ENCODE data around the gene ANKLE1.

The ANKLE1 gene, protein sequence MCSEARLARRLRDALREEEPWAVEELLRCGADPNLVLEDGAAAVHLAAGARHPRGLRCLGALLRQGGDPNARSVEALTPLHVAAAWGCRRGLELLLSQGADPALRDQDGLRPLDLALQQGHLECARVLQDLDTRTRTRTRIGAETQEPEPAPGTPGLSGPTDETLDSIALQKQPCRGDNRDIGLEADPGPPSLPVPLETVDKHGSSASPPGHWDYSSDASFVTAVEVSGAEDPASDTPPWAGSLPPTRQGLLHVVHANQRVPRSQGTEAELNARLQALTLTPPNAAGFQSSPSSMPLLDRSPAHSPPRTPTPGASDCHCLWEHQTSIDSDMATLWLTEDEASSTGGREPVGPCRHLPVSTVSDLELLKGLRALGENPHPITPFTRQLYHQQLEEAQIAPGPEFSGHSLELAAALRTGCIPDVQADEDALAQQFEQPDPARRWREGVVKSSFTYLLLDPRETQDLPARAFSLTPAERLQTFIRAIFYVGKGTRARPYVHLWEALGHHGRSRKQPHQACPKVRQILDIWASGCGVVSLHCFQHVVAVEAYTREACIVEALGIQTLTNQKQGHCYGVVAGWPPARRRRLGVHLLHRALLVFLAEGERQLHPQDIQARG

DNA sequence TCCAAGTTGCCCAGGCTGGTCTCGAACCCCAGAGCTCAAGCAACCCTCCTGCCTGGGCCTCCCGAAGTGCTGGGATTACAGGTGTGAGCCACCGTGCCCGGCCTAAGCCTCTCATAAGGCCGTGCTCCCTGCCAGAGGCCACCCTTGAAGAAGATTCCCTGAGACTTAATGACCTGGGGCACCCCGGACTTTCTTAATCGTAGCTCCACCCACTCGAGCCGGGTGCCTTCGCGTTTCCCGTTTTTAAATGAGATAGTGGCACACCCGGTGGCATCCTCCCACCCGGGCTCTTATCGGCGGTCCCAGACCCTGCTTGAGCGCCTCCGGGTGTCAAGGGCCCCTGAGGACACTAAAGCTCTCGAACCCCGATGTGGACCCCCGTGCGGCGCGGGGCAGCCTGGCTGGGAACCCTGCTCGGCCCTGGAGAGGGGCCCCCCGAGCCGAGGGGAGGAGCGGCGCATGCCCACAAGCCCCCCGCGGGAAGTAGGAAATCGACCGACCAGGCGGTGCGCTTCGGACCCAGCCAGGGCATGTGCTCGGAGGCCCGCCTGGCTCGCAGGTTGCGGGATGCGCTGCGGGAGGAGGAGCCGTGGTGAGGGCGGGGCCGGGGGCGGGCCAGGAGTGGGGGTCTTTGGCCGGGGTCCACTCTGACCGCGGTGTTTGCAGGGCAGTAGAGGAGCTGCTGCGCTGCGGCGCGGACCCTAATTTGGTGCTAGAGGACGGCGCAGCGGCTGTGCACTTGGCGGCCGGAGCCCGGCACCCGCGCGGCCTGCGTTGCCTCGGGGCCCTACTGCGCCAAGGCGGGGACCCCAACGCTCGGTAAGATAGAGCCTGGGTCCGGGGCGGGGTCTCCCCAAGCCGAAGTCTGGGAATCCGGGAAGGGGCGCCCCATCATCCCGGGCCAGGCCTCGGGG, at the start of gene ANKLE1:
ANKLE1 (plus strand) TSS at position 511 of the 914 bp plus-strand sequence; CDS start at position 531, 20 bp downstream.
- no peak for FAIRE-seq

DNA sequence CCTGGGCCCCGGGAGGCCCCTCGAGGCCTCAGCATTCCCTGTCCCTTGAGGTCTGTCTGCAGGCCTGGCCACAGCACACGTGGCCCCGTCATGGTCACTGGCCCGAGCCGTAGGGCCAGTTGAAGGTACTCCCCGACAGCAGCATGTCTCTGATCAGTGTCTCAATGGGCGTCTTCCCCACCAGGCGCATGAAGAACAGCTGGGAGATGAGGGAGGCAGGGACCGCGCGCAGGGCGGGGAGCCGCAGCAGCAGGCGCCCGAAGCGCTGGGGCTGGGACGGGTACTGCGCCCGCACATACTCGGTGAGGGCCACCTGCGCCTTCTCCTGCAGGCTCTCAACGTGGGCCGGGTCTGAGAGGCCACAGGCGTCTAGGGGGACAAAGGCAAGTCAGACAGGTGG, 49.4 kb upstream of the ANKLE1 start:
- no peak for FAIRE-seq

DNA sequence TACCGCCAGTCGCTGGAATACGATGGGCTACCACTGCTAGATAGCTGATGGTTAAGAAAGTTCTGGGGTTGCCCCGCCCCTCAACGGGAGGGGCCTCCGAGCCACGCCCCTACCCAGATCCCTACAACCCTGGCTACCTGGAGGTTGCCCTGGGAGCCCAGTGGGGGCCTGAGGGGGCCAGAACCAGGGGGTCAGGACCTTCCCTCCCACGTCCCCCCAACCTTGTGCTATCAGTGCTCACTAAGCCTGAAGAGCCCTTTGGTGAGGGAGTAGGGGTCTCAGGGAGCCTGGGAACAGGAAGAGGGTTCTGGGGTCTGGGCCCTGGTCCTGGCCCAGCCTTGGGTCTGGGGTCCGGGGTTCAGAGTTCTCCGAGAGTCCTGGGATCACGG, 46.8 kb upstream of the ANKLE1 start:
- FAIRE-seq: no peak

DNA sequence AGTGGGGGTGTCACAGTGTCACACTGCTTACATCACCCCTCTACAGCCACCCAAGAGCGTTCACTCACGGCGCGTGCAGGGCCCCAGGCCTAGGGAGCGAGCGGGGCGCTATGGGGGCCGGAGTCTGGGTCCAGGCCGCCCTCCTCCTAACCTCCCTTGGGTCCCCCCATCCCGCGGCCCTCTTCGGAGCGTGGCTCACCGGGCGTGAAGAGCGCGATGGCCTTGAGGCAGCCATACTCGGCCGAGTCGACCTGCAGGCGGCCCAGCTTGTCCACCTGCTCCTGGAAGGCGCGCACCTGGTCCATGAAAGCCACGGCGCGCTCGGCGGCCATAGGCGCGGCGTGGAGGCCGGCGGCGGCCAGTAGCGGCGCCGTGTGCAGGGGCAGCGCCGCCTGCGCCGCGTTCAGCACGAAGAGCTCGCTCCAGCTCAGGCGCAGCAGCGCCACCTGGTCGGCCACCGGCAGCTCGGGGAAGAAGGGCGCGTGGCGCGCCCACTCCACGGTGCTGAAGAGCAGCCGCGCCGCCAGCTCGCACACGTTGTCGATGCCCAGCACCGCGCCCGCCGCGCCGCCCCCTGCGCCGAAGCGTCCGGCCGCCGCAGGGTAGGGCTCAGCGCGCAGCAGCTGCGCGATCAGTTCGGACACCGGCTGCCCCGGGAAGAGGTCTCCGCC, 46.3 kb upstream of the ANKLE1 start:
- no peak for FAIRE-seq

DNA sequence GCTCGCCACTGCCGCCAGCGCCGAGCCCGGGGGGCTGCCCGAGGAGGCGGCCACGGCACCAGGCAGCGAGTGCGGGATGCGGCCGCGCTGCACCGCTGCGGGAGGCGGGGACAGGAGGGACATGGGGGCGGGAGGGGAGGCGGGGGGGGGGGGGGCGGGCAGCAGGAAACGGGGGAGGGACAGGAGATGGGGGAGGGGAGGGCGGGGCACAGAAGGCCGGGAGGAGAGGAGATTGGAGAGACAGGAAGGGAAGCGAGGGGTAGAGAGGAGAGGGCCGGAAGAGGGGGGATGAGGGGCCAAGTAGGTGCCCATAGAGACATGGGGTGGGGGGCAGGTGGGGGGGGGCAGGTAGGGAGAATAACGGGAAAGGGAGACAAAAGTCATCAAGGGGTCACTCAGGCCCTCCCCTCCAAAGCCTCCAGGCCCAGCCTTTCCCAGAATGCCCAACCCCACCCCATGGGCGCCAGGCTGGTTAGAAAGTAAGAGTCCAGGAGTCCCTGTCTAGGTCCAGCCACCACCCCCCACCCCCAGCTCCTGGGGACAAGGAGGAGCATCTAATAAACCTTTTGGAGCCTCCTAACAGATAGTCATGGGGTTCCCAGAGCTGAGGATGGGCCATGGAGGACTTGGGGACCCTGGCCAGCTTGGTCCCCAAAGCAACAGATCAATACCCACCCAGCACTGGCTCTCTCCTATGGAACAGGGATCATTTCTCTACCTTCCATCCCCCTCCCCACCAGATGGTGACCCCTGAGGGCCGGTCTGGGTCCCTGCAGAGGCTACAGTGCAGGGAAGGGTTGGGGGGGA, 45.5 kb upstream of the ANKLE1 start:
- FAIRE-seq: no peak

DNA sequence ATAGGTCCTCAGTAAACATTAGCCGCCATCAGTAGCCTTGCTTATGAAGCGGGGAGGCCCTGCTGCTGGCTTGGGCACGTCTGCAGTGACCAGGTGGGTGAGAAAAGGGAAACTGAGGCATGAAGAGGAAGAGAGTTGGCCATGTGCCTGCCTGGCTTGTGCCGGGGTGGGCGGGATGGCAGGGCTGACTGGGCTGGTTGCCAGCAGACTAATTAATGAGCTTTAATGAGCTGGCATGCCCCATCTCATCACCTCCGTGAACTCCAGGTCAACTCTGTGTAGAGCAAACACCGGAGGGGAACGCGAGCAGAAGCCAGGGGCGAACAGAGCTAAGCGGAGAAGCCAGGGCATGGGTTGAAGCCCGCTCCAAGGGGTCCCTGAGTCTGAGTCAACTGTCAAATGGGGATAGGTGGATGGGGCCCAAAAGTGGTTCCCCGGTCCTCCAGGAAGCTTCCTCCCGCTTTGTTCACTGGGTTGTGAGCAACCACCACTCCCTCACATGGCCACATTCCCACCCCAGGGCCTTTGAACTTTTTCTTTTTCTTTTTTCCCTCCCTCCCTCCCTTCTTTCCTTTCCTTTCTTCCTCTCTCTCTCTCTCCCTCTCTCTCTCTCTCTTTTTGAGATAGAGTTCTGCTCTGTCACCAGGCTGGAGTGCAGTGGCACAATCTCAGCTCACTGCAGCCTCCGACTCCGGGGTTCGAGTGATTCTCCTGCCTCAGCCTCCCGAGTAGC, 44.7 kb upstream of the ANKLE1 start:
- no peak for FAIRE-seq

DNA sequence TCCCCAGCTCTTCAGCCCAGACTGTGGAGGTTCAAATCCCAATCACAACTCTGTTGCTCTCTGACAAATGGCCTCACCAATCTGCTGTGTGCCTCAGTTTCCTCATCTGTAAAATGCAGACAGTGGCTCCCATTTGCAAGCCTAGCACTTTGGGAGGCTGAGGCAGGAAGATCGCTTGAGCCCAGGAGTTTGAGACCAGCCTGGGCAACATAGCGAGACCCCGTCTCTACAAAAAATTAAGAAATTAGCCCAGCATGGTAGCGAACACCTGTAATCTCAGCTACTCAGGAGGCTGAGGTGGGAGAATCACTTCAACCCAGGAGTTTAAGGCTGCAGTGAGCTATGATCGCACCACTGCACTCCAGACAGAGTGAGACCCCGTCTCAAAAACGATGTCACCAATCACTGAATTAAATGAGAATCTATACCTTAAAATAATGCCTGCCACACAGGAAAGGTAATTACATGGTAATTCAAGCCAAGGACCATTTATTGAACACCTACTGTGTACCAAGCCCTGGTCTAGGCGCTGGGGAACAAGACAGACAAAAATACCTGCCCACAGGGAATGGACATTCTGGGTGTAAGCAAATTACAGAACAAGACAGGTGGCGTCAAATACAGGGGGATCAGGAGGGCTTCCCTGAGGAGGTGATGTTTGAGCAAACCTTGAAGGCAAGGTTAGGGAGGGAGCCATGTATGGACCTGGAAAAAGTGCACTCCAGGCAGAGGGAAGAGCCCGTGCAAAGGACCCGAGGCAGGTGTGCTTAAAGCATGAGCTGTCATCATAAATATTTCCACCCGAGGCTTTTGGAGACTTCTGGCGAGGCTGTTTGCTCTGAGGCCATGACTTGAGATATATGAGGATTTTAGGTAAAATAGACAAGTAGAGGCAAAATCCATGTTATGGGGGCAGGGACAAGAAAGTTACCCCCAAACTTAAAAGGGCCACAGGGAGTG, 43.7 kb upstream of the ANKLE1 start:
- no peak for FAIRE-seq

DNA sequence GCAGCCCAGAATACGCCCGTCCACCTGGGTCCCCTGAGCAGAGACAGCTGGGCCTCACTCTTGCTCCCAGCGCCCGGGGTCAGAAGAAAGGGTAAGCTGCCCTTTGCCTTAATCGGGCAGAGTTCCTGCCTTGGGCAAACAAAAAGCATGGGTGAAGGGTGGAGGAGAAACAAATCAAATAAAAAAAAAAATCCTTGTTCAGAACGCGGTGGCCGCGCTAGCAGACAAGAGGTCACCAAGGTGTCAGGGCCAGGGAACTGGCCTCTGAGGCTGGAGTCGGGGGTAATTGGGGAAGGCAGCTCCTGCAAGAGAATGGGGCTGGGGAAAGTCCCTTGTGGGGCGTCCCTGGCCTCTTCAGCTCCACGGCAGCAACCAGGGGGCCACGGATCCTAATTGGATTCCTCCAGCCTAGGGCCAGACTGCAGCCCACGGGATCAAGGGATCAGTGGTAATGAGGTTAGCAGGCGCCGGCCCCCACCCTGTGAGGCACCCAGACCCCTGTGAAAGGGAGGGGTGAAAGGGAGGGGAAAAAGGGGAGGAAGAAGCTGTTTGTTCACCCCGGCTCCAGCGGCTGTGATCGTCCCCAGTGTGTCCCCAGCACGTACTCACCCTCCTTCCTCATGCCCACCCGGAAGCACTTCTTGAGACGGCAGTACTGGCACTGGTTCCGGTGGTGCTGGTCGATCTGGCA, 41.5 kb upstream of the ANKLE1 start:
- no peak for FAIRE-seq

DNA sequence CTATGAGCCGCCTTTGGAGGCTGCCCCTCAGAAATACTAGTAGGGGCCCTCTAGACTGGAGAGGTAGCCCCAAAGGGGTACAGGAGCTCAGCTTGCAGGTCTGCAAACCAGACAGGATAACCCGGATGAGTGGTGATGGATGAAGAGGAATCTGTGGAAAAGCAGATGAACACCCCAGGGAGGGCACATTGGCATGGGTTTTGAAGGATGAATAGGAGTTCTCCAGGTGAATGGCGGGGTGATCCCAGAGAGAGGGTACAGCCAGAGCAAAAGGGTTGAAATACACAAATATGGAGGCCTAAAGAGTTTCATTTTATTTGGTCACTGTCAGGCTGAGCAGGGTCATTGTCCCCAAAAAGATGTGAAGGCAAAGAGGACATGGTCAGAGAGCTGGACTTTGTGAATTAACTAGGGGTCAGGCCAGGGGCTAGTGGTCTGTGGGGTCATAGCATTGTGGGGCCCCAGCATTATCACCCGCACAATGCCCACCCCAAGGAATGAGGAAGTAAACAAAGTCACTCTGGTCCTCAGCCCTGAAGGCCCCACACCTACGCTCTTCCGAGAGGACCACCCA, 40.8 kb upstream of the ANKLE1 start:
- no peak for FAIRE-seq

DNA sequence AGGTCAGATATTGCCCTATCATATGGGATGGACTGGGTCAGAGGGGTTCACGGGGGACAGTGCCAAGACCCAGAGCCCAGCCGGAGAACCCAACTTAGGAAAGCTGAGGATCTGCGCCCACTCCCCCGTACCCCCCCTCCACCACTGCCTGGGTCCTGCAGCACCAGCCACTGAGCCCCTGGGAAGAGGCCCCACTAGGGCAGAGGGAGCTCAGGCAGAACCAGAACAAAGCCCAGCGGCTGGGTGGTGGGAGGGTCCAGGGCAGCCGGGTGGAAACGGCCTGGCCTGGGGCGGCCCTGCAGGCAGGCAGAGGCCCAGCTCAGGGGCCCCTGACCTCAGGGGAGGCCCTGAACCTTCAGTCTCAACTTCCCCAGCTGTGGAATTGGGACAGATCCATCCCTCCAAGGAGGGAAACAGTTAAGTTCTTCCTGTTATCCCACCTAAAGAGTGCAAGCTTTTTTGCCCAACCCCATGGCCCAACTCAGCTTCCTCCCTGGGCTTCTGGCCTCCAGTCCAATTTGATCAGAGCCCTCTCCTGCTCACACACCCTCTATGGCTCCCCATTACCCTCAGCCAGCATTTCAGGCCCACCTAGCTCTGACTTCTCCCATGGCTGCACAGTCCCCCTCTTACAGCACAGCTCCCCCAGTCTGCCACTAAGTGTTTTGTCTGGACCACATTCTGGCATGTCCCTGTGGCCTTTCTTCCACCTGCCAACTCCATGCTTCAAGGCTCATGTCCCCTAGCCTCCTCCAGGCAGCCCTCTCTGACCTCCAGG, 39.1 kb upstream of the ANKLE1 start:
- no peak for FAIRE-seq

DNA sequence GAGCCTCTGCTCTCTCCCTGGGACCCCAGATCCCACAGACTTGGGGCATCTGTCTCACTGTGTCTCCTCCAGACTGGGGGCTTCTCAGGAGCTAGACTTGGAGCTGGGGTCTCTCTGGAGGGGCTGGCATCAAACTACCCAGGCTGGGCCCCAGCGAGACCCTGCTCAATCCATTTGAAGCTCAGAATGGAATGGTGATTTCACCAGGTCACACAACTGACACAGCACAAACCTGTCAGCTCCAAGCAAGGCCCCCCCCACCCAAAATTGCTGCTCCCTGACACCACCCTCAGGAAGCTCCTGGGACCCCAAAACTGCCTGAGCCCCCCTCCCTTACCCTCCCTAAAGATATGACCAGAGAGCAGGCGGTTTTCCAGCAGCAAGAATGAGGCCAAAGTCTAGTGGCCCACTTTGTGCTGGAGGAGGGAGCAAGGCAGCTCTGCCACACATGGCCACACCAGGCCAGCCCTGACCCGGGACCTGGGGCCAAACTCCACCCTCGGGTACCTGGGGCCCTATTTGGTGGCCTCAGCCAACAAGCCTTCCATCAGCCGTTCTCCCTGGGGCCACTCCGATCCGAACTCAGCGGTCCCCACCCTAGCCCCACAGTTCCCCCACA, 38.4 kb upstream of the ANKLE1 start:
- FAIRE-seq: no peak

DNA sequence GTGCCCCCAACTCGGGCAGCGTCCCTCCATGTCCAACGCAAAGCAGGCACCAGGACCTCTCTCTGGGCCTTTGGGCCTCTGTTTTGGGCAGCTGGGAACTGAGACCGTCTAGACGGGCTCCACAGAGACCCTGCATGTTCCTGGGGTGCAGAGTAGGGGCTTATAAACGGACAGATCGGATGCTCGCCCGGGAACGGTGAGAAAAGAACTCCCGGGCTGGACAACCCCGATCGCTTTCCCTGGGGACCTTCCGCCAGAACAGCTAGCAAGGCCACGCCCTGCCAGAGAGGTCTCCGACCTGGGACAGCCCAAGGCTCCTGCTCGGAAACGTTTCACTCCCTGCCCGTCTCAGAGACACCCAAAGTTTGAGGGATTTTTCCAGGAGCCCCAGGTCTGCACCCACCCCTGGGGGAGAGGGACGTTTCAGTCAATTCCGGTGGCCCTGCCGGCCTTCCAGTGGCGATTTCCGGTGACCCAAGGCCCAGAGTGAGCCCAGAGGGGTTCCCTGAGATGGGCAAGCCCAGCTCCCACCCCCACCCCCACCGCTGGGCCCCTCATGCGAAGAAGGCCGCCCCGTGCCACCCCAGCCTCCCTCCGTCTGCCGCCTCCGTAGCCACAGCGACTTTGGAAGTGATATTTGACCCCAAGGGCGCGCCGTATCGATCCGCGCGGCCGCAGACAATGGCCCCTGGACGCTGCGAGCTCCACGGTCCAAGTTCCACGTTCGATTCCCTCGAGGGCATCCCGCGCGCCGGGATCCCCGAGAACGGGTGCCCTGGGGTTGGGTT, 37.7 kb upstream of the ANKLE1 start:
- no peak for FAIRE-seq

DNA sequence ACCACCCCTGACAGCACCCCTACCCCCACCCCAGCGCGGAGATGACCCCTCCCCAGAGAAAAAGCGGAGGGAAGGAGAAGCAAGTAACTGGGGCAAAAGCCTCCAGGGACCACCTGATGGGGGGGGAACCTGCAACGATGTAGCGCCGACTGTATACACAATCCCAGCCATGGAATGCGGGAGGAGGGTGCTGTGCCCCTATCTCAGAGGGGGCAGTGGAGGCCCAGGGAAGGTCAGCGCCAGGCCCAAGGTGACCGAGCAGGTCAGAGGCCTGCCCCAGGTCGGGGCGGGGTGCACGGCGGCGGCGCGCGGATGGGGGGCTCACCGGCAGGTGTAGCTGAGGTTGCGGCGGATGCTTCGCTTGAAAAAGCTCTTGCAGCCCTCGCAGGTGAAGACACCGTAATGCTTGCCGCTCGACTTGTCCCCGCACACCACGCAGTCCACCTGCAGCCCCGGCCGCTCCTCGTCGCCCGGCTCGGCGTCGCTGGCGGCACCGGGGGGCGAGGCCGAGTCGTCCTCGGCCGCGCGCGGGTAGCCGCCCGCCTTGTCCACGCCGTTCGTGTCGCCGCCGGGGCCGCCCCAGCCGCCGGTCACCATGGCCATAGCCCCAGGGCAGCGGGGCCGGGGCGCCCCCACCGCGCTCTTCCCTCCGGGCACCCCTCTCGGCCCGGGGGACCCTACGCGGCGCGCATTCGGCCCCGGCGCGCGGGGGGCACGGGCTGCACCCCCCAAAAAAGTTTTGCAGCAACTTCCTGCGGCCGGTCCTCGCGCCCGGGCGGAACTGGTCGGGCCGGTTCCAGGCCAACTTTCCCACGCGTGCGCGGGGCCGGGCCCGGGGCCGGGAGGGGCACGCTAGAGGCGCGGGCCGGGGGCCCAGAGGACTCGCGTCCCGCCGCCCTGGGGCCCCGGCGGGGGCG, 36.8 kb upstream of the ANKLE1 start:
- FAIRE-seq: no peak

DNA sequence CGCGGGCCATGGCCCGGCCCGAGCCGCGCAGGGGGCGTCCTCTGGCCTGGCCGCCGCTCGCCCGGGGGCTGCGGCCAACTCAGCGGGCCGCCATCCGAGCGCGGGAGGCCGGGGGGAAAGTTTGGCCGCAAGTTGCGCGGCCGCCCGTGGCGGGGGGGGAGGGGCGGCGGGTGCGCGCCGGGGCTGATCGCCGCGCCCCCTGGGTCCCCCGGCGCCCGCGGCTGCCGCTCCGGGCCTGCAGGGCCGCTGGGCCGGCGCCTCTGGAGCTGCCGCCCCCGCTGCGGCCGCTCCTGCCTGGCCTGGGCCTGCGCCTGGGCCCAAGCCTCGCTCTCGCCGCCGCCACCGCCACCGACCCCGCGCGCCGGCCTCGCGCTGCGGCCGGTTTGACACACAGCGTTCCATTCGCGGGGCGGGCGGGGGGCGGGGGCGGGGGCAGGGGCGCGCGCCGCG, 36.1 kb upstream of the ANKLE1 start, which contains the start of gene NR2F6:
NR2F6 (minus strand) TSS at position 385 of the 450 bp plus-strand sequence. CDS start 699 bp downstream, outside the sequence.
- FAIRE-seq: no peak

DNA sequence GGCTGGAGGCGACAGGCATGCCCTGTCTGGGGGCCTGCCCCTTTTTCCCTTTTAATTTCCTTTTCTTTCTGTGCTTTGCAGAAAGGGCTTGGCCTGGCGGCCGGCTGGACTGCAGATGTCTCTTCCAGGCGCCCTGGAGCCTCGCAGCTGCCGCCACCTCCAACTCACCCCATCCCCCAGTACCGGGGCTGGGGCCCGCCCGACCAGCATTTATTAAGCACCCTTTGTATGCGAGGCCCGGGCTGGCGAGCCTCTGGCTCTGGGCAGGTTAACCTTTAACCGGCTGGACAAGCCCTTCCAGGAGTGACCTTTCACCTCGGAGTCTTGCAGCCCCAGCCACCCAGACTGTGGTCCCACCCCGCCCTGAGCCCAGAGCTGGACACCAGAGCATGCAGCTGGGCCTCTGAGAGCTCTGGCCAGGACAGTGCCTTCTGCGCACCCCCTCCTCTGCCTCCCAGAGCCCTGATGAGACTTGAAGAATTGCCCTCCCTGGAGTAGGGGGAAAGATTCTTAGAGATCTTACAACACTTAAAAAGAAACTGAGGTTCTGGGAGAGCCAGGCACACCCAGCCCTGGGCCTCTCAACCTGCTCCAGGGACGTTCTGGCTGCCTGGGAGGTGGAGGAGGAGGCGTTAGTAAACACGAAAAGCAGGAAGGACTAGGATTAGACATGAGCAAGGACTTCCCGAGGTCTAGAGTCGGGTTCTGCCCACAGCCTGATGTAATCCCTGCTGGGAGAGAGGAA, 34.8 kb upstream of the ANKLE1 start:
- no peak for FAIRE-seq
